K562 (cell line): ENCODE results near the gene SLC5A3. TPM values are rescaled to one million over a fixed set of nuclear protein-coding genes. Genes with fewer than 3 reads are reported as not detected.

ENCODE experiments used
- ARID1B ChIP-seq: fragments of 450-650 bp; IDR thresholded peaks from 2 replicates; pipeline ENCODE4 v1.6.1; 2016; ENCODE audit warnings: antibody characterized with exemption, mild to moderate bottlenecking, inconsistent platforms
- ELF4 ChIP-seq: fragments of 450-650 bp; formaldehyde crosslinking; IDR thresholded peaks from 2 replicates; pipeline ENCODE4 v1.4.0; 2022; ENCODE audit warnings: missing genetic modification characterization
- ILF3 ChIP-seq: fragments of 450-650 bp; IDR thresholded peaks from 2 replicates; pipeline ENCODE4 v1.6.1; 2018; ENCODE audit warnings: antibody characterized with exemption, mild to moderate bottlenecking, moderate library complexity, borderline replicate concordance
- PREB ChIP-seq: sonication (generic); formaldehyde crosslinking; IDR thresholded peaks from 2 replicates; pipeline ENCODE4 v1.8.1; 2023; ENCODE audit warnings: mild to moderate bottlenecking, missing genetic modification reagents
- SNAPC5 ChIP-seq: fragments of 250-450 bp; sonication (Bioruptor Pico); IDR thresholded peaks from 2 replicates; pipeline ENCODE4 v1.8.0; 2021; ENCODE audit warnings: moderate library complexity, mild to moderate bottlenecking, inconsistent platforms
- TAL1 ChIP-seq: fragments of 450-650 bp; IDR thresholded peaks from 2 replicates; pipeline ENCODE4 v1.6.1; 2016; ENCODE audit warnings: mild to moderate bottlenecking
- U2AF2 ChIP-seq: fragments of 200-400 bp; formaldehyde crosslinking; optimal IDR thresholded peaks from 2 replicates; pipeline ENCODE3; 2017; ENCODE audit warnings: low read depth, mild to moderate bottlenecking, low read length
- ZHX1 ChIP-seq: fragments of 150-350 bp; conservative IDR thresholded peaks from 2 replicates; pipeline ENCODE4 v1.6.1; 2014; ENCODE audit warnings: low read length
- ZNF280B ChIP-seq: fragments of 250-450 bp; sonication (Bioruptor Pico); IDR thresholded peaks from 2 replicates; pipeline ENCODE4 v1.5.1; 2021; ENCODE audit warnings: mild to moderate bottlenecking
- ZNF407 ChIP-seq: fragments of 450-650 bp; IDR thresholded peaks from 2 replicates; pipeline ENCODE4 v1.6.1; 2016; ENCODE audit warnings: low read depth
- ZNF449 ChIP-seq: fragments of 250-450 bp; sonication (Bioruptor Pico); IDR thresholded peaks from 2 replicates; pipeline ENCODE4 v1.8.0; 2022; ENCODE audit warnings: moderate library complexity, mild to moderate bottlenecking, inconsistent platforms
- polyA plus RNA-seq, 8 experiments: library from polyadenylated mRNA; depleted of rRNA in 4 of 8; stranded (reverse) in 5 of 8; unstranded in 3 of 8; fragments of >200 nt; fragmentation: Nextera tagmentation in 2 of 8; fragmentation: Illumina TruSeq in 1 of 8; extraction: Ambion mirVana in 2 of 8; extraction: Trizol in 1 of 8; gene quantifications; 2 replicates each; pipeline versions ENCODE4 v1.2.1 to v1.2.3, GENCODE V29; 2011 to 2014; ENCODE audit warnings: inconsistent platforms in 1 of 8, missing spikeins in 1 of 8
- total RNA-seq, 7 experiments: library from RNA; depleted of rRNA in 6 of 7; stranded (reverse); fragments of >200 nt in 6 of 7; fragmentation: Illumina TruSeq in 2 of 7; extraction: Trizol in 2 of 7; gene quantifications; 2 replicates each; pipeline versions ENCODE4 v1.2.1 to v1.2.3, GENCODE V29; 2011 to 2021; ENCODE audit warnings: low replicate concordance in 1 of 7

Gene SLC5A3
- total and polyA plus RNA-seq, 9 of the 15 experiments (the other 6 are each of a cell fraction or from before 2014, with no cell fraction given): 2.9 to 20.6 (median 9.0) TPM

- TF ChIP-seq ZNF407 (no peak), ZNF280B (CRISPR knock-in tag) (no peak), ELF4 (no peak), SNAPC5 (CRISPR knock-in tag) (no peak), ZHX1 (no peak), ILF3 (no peak), ARID1B (peak; percentile 69), U2AF2 (no peak), TAL1 (no peak), ZNF449 (CRISPR knock-in tag) (no peak), PREB (CRISPR knock-in tag) (no peak)
Measured at GRCh38 chr21:34086887-34087306, 13.5 kb downstream of the SLC5A3 start (continued).
